NCI-H748 treated with DMSO at 0.1 percent for 48 hours (cell line): ENCODE data around the gene SLC45A1.
A peak's percentile ranks its signal among the peaks of the same experiment; 100 is the strongest.
"Not testable (repeated sequence)": the region's sequence is repeated elsewhere in the genome, so short reads cannot be mapped to it uniquely, and the experiment has no call there.

ENCODE experiments used
- DNase-seq: peaks from one replicate; lab custom pipeline; 2025; lab: John Stamatoyannopoulos, UW

The SLC45A1 gene

GRCh38 chr1:8317647-8318381 lies at the start of gene SLC45A1:
TSS of gene SLC45A1 (plus strand) at chr1:8318114. CDS start at chr1:8324330, 6,216 bp downstream.
- DNase-seq: peak; percentile 28

- DNase-seq: no peak
These were observed 44.9 kb upstream of the SLC45A1 start for GRCh38 chr1:8273036-8273435.

- DNase-seq: no peak
These were observed 43.6 kb upstream of the SLC45A1 start for GRCh38 chr1:8274352-8274751.

- no peak for DNase-seq
These were observed 41.6 kb upstream of the SLC45A1 start for GRCh38 chr1:8276173-8276914.

GRCh38 chr1:8276932-8277331 lies 41.0 kb upstream of the SLC45A1 start:
- no peak for DNase-seq

GRCh38 chr1:8278677-8279076 lies 39.2 kb upstream of the SLC45A1 start:
- not testable (repeated sequence) for DNase-seq

- no peak for DNase-seq
These were observed 35.9 kb upstream of the SLC45A1 start for GRCh38 chr1:8281843-8282509.

GRCh38 chr1:8283058-8283884 lies 34.6 kb upstream of the SLC45A1 start:
- DNase-seq: no peak

GRCh38 chr1:8284127-8284526 lies 33.8 kb upstream of the SLC45A1 start:
- no peak for DNase-seq

GRCh38 chr1:8285103-8285502 lies 32.8 kb upstream of the SLC45A1 start:
- DNase-seq: no peak

GRCh38 chr1:8285965-8286364 lies 31.9 kb upstream of the SLC45A1 start:
- DNase-seq: no peak

GRCh38 chr1:8293118-8293517 lies 24.8 kb upstream of the SLC45A1 start:
- no peak for DNase-seq

GRCh38 chr1:8293641-8294169 lies 24.2 kb upstream of the SLC45A1 start:
- DNase-seq: no peak

- no peak for DNase-seq
These were observed 23.7 kb upstream of the SLC45A1 start for GRCh38 chr1:8294170-8294697.

- no peak for DNase-seq
These were observed 20.7 kb upstream of the SLC45A1 start for GRCh38 chr1:8297245-8297644.

- no peak for DNase-seq
These were observed 18.0 kb upstream of the SLC45A1 start for GRCh38 chr1:8299963-8300362.

- no peak for DNase-seq
These were observed 15.6 kb upstream of the SLC45A1 start for GRCh38 chr1:8302081-8302956.

GRCh38 chr1:8303141-8303540 lies 14.8 kb upstream of the SLC45A1 start:
- DNase-seq: no peak

- no peak for DNase-seq
These were observed 14.0 kb upstream of the SLC45A1 start for GRCh38 chr1:8303876-8304275.

- DNase-seq: no peak
These were observed 10.3 kb upstream of the SLC45A1 start for GRCh38 chr1:8307628-8308027.
